Upper lobe of left lung (tissue), 4 donors: ENCODE measurements around the gene NAT8L.

Source experiments
- CTCF ChIP-seq, 6 experiments: fragments of 450-650 bp in 4 of 6; fragments of 200-600 bp in 2 of 6; sonication (generic) in 2 of 6; IDR thresholded peaks; one replicate each; pipeline ENCODE4 v1.5.1; 2016 to 2019; ENCODE audit warnings: antibody characterized with exemption in 6 of 6
- POLR2AphosphoS5 ChIP-seq, 2 donors: sonication (generic); formaldehyde crosslinking; IDR thresholded peaks; one replicate each; pipeline ENCODE4 v1.5.1; 2017; ENCODE audit warnings: antibody characterized with exemption in 2 of 2

DNA sequence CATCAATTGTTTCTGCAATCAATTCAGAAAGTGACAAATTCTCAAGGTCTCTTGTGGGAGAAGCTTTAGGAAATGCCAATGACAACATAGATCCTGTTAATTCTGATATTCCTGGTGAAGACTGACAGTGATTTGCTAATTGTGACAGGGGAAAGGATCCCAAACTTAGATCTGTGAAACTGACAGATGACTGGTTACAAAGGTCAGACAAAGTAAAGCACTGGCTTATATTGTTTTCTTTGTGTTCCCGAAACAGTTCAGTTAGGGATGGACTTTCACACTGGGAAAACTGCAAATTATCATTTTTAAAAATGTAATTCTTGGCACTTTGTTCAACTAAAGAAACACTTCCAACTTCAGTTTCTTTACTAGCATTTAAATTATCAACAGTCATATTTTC, 30.1 kb downstream of the NAT8L start:
- no peak for TF ChIP-seq POLR2AphosphoS5 (IDR thresholded peaks at IDR 0.05)
- no peak for TF ChIP-seq CTCF (IDR thresholded peaks at IDR 0.05)
